Right lobe of liver (tissue), 6 donors: ENCODE results near the gene TNFRSF19. TPM values are rescaled to one million over a fixed set of nuclear protein-coding genes. Genes with fewer than 3 reads are reported as not detected.
"Not testable (repeated sequence)": the region's sequence is repeated elsewhere in the genome, so short reads cannot be mapped to it uniquely, and the experiment has no call there.

Source experiments
- ATAC-seq, 4 donors: fragments of 200-7000 bp; cut with Tn5 transposase; one replicate each; pipeline ENCODE4 v1.9.1; 2020; ENCODE audit warnings: mild to moderate bottlenecking in 4 of 4, moderate library complexity in 4 of 4
- DNase-seq, 3 donors: peaks; one replicate each; pipeline ENCODE4 v3.0.0-alpha.2; 2020
- H3K27ac ChIP-seq, 3 donors: fragments of 200-600 bp; one replicate each; pipeline ENCODE4 v1.8.0; 2022
- H3K27me3 ChIP-seq, 2 donors: fragments of 200-600 bp; one replicate each; pipeline ENCODE4 v1.8.0; 2022
- H3K36me3 ChIP-seq, 4 donors: fragments of 200-600 bp; sonication (generic) in 1 of 4; one replicate each; pipeline versions ENCODE4 v1.5.1 to v1.8.0; 2017 to 2022; ENCODE audit warnings: control low read depth in 1 of 4
- H3K4me1 ChIP-seq, 4 donors: fragments of 200-600 bp; sonication (generic) in 1 of 4; one replicate each; pipeline versions ENCODE4 v1.5.1 to v1.8.0; 2017 to 2022; ENCODE audit warnings: control low read depth in 1 of 4
- H3K4me3 ChIP-seq, 3 donors: fragments of 200-600 bp; one replicate each; pipeline ENCODE4 v1.8.0; 2022
- H3K9me3 ChIP-seq, 4 donors: fragments of 200-600 bp; sonication (generic) in 1 of 4; one replicate each; pipeline versions ENCODE4 v1.5.1 to v1.8.0; 2017 to 2022; ENCODE audit warnings: control low read depth in 1 of 4
- CTCF ChIP-seq, 4 donors: fragments of 200-600 bp in 3 of 4; fragments of 450-650 bp in 1 of 4; IDR thresholded peaks; one replicate each; pipeline versions ENCODE4 v1.5.1 to v1.8.0; 2016 to 2022; ENCODE audit warnings: antibody characterized with exemption in 4 of 4, mild to moderate bottlenecking in 2 of 4
- POLR2A ChIP-seq: fragments of 450-650 bp; IDR thresholded peaks from one replicate; pipeline ENCODE4 v1.6.1; 2017; ENCODE audit warnings: antibody characterized with exemption, mild to moderate bottlenecking
- WGBS: methylation state at CpG from one replicate; pipeline ENCODE4 v1.1.6; 2018; ENCODE audit warnings: low coverage, low lambda C conversion rate; ENCODE audit not compliant: insufficient coverage; ENCODE audit errors: missing lambda C conversion rate; 5-methylcytosine and 5-hydroxymethylcytosine counted together
- intact Hi-C, 2 donors: fragments of 100-400 bp; cut with DNase I; formaldehyde crosslinking; loops; one replicate each; pipeline versions ENCODE4 v1.11.2 to v1.14.1; 2022
- total RNA-seq, 6 experiments: library from RNA; depleted of rRNA in 2 of 6; stranded (reverse); fragments of >200 nt in 2 of 6; fragmentation: NEBNext Ultra II Directional in 3 of 6; extraction: Animal tissue kit (Norgen Biotek cat#: 25700) in 3 of 6; gene quantifications; one replicate each; pipeline versions ENCODE4 v1.1.0 to v1.2.4, GENCODE V29; 2016 to 2023
- donor health status: DM: no; HTN: yes; CAD: no.
- donor health status: DM: no; HTN: no; CAD: no.
- donor health status: DM: no; HTN: no; CAD: no.
- donor health status: DM: no; HTN: yes; CAD: no.
- donor health status: DM: no; HTN: yes; CAD: no.

TNFRSF19 gene
- total RNA-seq, 6 experiments from 2014 or later = 0.06 to 0.37 (median 0.29) TPM; not detected in 1

- H3K4me3 ChIP-seq = no peak overlapping the region
- H3K36me3 ChIP-seq = no peaks in the 10 kb centered on the region
- peaks cover 0 to 5% (median 0%) of the 10 kb centered on the region in 4 donors for H3K4me1 ChIP-seq
- TF ChIP-seq POLR2A (no peak), CTCF (IDR thresholded peaks at IDR 0.05) (no peak)
- 52% methylated on average over 2 of the region's 2 CpGs for WGBS
- DNase-seq (no peak), ATAC-seq (no peak)
- H3K9me3 ChIP-seq = no peaks in the 10 kb centered on the region
- no peak overlapping the region for H3K27ac ChIP-seq
- intact Hi-C loops = no loop called here
- no peaks in the 10 kb centered on the region for H3K27me3 ChIP-seq
Observed at GRCh38 chr13:23593148-23593547, 22.9 kb downstream of the TNFRSF19 start.

GRCh38 chr13:23594290-23594689, 24.1 kb downstream of the TNFRSF19 start:
- not testable (repeated sequence) for H3K36me3 ChIP-seq, DNase-seq
- 40% methylated on average over 1 of the region's 2 CpGs for WGBS

GRCh38 chr13:23598369-23598768, 28.2 kb downstream of the TNFRSF19 start:
- TF ChIP-seq POLR2A (no peak), CTCF (IDR thresholded peaks at IDR 0.05) (no peak)
- no peaks in the 10 kb centered on the region for H3K4me1 ChIP-seq
- ATAC-seq (no peak), DNase-seq (no peak)
- 58% methylated on average over 1 of the region's 1 CpG for WGBS
- no peaks in the 10 kb centered on the region for H3K36me3 ChIP-seq
- no peaks in the 10 kb centered on the region for H3K27me3 ChIP-seq
- no peak overlapping the region for H3K4me3 ChIP-seq
- H3K9me3 ChIP-seq = no peaks in the 10 kb centered on the region
- intact Hi-C loops = no loop called here
- no peak overlapping the region for H3K27ac ChIP-seq

More at GRCh38 chr13:23594290-23594689, 24.1 kb downstream of the TNFRSF19 start:
- H3K27me3 ChIP-seq, ATAC-seq, intact Hi-C loops, H3K27ac ChIP-seq, H3K9me3 ChIP-seq, H3K4me1 ChIP-seq, H3K4me3 ChIP-seq: not testable (repeated sequence)

- TF ChIP-seq POLR2A = no peak
- TF ChIP-seq CTCF (IDR thresholded peaks at IDR 0.05) = no peak
- peak in 2 of 4 donors; percentile 6 to 75 for ATAC-seq
- intact Hi-C loops = no loop called here
Observed at GRCh38 chr13:23599083-23599925, 29.1 kb downstream of the TNFRSF19 start.

GRCh38 chr13:23600100-23600499, 29.9 kb downstream of the TNFRSF19 start:
- Histone ChIP-seq H3K27me3 (no peaks in the 10 kb centered on the region), H3K36me3 (no peaks in the 10 kb centered on the region), H3K9me3 (no peaks in the 10 kb centered on the region), H3K4me1 (no peaks in the 10 kb centered on the region), H3K27ac (no peak overlapping the region), H3K4me3 (no peak overlapping the region)
- DNase-seq (no peak), ATAC-seq (no peak)
- TF ChIP-seq POLR2A (no peak), CTCF (IDR thresholded peaks at IDR 0.05) (no peak)
- 63% methylated on average over 3 of the region's 3 CpGs for WGBS
- intact Hi-C loops = no loop called here

More at GRCh38 chr13:23599083-23599925, 29.1 kb downstream of the TNFRSF19 start:
- no peak for DNase-seq
- Histone ChIP-seq H3K27me3 (no peaks in the 10 kb centered on the region), H3K9me3 (no peaks in the 10 kb centered on the region), H3K36me3 (no peaks in the 10 kb centered on the region), H3K4me3 (no peak overlapping the region), H3K27ac (no peak overlapping the region), H3K4me1 (no peaks in the 10 kb centered on the region)
- WGBS = 49% methylated on average over 3 of the region's 3 CpGs
